Superior temporal gyrus (tissue), 1 donor: Measurements from ENCODE around the gene MPPED2.

ENCODE experiments used
- DNase-seq: peaks from one replicate; pipeline ENCODE4 v3.0.0-alpha.2; 2016; ENCODE audit errors: extremely low spot score

Gene MPPED2

GRCh38 chr11:30454111-30454510 lies 132.0 kb downstream of the MPPED2 start:
- no peak for DNase-seq

GRCh38 chr11:30453705-30454104 lies 132.4 kb downstream of the MPPED2 start:
- DNase-seq, result no peak

- no peak for DNase-seq
These were observed 133.3 kb downstream of the MPPED2 start for GRCh38 chr11:30452842-30453241.

GRCh38 chr11:30452114-30452513 lies 134.0 kb downstream of the MPPED2 start:
- no peak for DNase-seq

GRCh38 chr11:30451626-30452025 lies 134.5 kb downstream of the MPPED2 start:
- no peak for DNase-seq

- DNase-seq, result no peak
These were observed 135.0 kb downstream of the MPPED2 start for GRCh38 chr11:30451167-30451566.

- no peak for DNase-seq
These were observed 139.0 kb downstream of the MPPED2 start for GRCh38 chr11:30447058-30447640.

GRCh38 chr11:30446520-30446919 lies 139.6 kb downstream of the MPPED2 start:
- DNase-seq, result no peak

GRCh38 chr11:30445056-30445455 lies 141.1 kb downstream of the MPPED2 start:
- DNase-seq, result no peak

GRCh38 chr11:30440510-30440909 lies 145.6 kb downstream of the MPPED2 start:
- no peak for DNase-seq

- DNase-seq, result no peak
These were observed 149.4 kb downstream of the MPPED2 start for GRCh38 chr11:30436801-30437200.

- no peak for DNase-seq
These were observed 150.7 kb downstream of the MPPED2 start for GRCh38 chr11:30435488-30435887.

GRCh38 chr11:30434901-30435300 lies 151.3 kb downstream of the MPPED2 start:
- DNase-seq, result no peak

GRCh38 chr11:30433831-30434230 lies 152.3 kb downstream of the MPPED2 start:
- no peak for DNase-seq

GRCh38 chr11:30432716-30433115 lies 153.4 kb downstream of the MPPED2 start:
- DNase-seq, result no peak

GRCh38 chr11:30432178-30432577 lies 154.0 kb downstream of the MPPED2 start:
- peak; percentile 23 for DNase-seq

GRCh38 chr11:30431127-30431814 lies 154.9 kb downstream of the MPPED2 start:
- no peak for DNase-seq

GRCh38 chr11:30429550-30429949 lies 156.6 kb downstream of the MPPED2 start:
- no peak for DNase-seq

GRCh38 chr11:30426781-30427180 lies 159.4 kb downstream of the MPPED2 start:
- DNase-seq, result no peak

GRCh38 chr11:30424844-30425243 lies 161.3 kb downstream of the MPPED2 start:
- no peak for DNase-seq

GRCh38 chr11:30424321-30424720 lies 161.8 kb downstream of the MPPED2 start:
- no peak for DNase-seq

GRCh38 chr11:30423886-30424285 lies 162.3 kb downstream of the MPPED2 start:
- no peak for DNase-seq

GRCh38 chr11:30423279-30423648 lies 162.9 kb downstream of the MPPED2 start:
- no peak for DNase-seq
